ENCODE results near the gene APP. TPM values are rescaled to one million over a fixed set of nuclear protein-coding genes. Genes with fewer than 3 reads are reported as not detected.

APP gene
- total and polyA plus RNA-seq, 4 donors: 86.9 to 414 (median 367) TPM

DNA sequence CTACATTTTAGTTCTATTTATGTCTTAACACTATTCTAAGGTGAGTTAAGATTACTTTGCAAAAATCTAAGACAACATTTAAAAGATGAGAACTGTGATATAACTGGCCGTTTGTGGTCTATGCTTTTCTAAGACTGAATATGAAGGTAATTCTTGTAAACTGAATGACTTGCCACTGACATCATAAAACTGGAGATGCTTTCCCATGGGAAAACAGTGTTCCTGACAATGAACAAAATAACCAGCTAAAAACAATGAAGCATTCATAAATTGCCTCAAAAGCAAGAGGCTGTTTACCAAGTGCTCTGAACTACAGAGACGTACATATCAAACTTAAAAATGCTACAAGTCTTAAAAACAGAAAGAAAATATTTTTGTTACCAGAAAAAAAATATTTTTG, 54.7 kb downstream of the APP start:
- Histone ChIP-seq H3K27ac (ENCODE audit: low read depth in 1 of 2, low read length in 1 of 2) (no peak overlapping the region), H3K4me3 (no peak overlapping the region), H3K4me1 (ENCODE audit: control insufficient read depth in 5 of 5, insufficient read depth in 5 of 5, low read length in 5 of 5) (peaks cover 4 to 26% (median 15%) of the 10 kb centered on the region in 5 donors), H3K36me3 (ENCODE audit: control insufficient read depth in 4 of 4, insufficient read depth in 4 of 4, low read length in 4 of 4) (peaks cover 0 to 7% (median 2%) of the 10 kb centered on the region in 4 donors), H3K27me3 (ENCODE audit: control insufficient read depth in 3 of 3, insufficient read depth in 3 of 3, low read length in 2 of 3) (no peaks in the 10 kb centered on the region), H3K9me3 (ENCODE audit: control insufficient read depth in 4 of 4, insufficient read depth in 3 of 4, low read length in 3 of 4) (no peaks in the 10 kb centered on the region), H3K9ac (ENCODE audit: insufficient read depth in 1 of 2, low read length in 2 of 2) (peak overlapping the region in 1 of 2 donors; percentile 53)
- TF ChIP-seq, protein P1, sequence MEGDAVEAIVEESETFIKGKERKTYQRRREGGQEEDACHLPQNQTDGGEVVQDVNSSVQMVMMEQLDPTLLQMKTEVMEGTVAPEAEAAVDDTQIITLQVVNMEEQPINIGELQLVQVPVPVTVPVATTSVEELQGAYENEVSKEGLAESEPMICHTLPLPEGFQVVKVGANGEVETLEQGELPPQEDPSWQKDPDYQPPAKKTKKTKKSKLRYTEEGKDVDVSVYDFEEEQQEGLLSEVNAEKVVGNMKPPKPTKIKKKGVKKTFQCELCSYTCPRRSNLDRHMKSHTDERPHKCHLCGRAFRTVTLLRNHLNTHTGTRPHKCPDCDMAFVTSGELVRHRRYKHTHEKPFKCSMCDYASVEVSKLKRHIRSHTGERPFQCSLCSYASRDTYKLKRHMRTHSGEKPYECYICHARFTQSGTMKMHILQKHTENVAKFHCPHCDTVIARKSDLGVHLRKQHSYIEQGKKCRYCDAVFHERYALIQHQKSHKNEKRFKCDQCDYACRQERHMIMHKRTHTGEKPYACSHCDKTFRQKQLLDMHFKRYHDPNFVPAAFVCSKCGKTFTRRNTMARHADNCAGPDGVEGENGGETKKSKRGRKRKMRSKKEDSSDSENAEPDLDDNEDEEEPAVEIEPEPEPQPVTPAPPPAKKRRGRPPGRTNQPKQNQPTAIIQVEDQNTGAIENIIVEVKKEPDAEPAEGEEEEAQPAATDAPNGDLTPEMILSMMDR (IDR thresholded peaks at IDR 0.05; ENCODE audit: control extremely low read depth, extremely low read depth): no peak
- 42 to 54% methylated on average over 2 of the region's 2 CpGs for WGBS, 2 donors
- ATAC-seq (ENCODE audit: insufficient read depth, low FRiP score): no peak
- no peak for DNase-seq

DNA sequence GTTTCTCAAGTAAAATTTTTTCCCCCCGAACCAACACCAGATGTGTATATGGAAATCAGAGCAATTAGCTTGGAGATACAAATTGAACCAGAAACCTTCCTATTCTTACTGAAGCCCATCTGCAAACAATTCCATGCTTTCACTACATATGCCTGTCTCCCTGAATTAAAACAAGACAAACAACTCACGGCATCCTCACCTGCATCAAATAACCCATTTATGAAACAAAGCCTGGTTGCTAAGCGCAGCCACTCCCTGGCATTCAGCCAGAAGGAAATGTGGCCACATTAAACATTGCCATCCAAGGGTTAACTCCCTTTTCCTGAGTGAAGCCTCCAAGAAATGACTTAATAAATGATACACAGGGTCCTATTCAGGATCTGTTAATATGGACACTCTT, 55.3 kb downstream of the APP start:
- Histone ChIP-seq H3K9me3 (ENCODE audit: control insufficient read depth in 4 of 4, insufficient read depth in 3 of 4, low read length in 3 of 4) (no peaks in the 10 kb centered on the region), H3K36me3 (ENCODE audit: control insufficient read depth in 4 of 4, insufficient read depth in 4 of 4, low read length in 4 of 4) (peaks cover 0 to 7% (median 2%) of the 10 kb centered on the region in 4 donors), H3K9ac (ENCODE audit: insufficient read depth in 1 of 2, low read length in 2 of 2) (no peak overlapping the region), H3K27me3 (ENCODE audit: control insufficient read depth in 3 of 3, insufficient read depth in 3 of 3, low read length in 2 of 3) (no peaks in the 10 kb centered on the region), H3K4me1 (ENCODE audit: control insufficient read depth in 5 of 5, insufficient read depth in 5 of 5, low read length in 5 of 5) (peaks cover 4 to 26% (median 15%) of the 10 kb centered on the region in 5 donors), H3K27ac (ENCODE audit: low read depth in 1 of 2, low read length in 1 of 2) (peak overlapping the region in 1 of 2 donors; percentile 33), H3K4me3 (no peak overlapping the region)
- ATAC-seq (ENCODE audit: insufficient read depth, low FRiP score) (no peak), DNase-seq (peak in 1 of 3 donors; percentile 39)
- TF ChIP-seq, protein P1 (IDR thresholded peaks at IDR 0.05; ENCODE audit: control extremely low read depth, extremely low read depth): no peak
- 64 to 74% methylated on average over 3 of the region's 3 CpGs for WGBS, 2 donors

DNA sequence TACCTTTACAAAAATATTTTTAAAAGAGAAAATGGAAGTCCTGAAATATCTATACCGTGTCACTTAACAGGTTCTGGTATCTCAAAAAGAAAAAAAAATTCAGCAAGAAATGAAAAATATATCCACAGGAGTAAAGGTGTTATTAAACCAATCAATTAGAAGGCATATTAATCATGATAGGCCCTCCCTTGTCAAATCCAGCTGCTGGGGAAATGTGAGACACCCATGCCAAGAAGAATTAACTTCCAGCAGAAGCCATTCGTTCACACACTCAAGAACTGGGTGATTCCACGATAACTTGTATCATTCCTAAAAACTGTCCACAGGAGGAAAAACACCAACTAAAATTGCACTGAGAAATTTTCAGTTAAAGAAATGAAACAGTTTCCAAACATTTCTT, 57.6 kb downstream of the APP start:
- Histone ChIP-seq H3K4me3 (no peak overlapping the region), H3K27me3 (ENCODE audit: control insufficient read depth in 3 of 3, insufficient read depth in 3 of 3, low read length in 2 of 3) (no peaks in the 10 kb centered on the region), H3K9ac (ENCODE audit: insufficient read depth in 1 of 2, low read length in 2 of 2) (no peak overlapping the region), H3K4me1 (ENCODE audit: control insufficient read depth in 5 of 5, insufficient read depth in 5 of 5, low read length in 5 of 5) (peaks cover 4 to 16% (median 15%) of the 10 kb centered on the region in 5 donors), H3K27ac (ENCODE audit: low read depth in 1 of 2, low read length in 1 of 2) (no peak overlapping the region), H3K36me3 (ENCODE audit: control insufficient read depth in 4 of 4, insufficient read depth in 4 of 4, low read length in 4 of 4) (peaks cover 3 to 20% (median 6%) of the 10 kb centered on the region in 4 donors), H3K9me3 (ENCODE audit: control insufficient read depth in 4 of 4, insufficient read depth in 3 of 4, low read length in 3 of 4) (no peaks in the 10 kb centered on the region)
- ATAC-seq (ENCODE audit: insufficient read depth, low FRiP score) (no peak), DNase-seq (no peak)
- TF ChIP-seq, protein P1 (IDR thresholded peaks at IDR 0.05; ENCODE audit: control extremely low read depth, extremely low read depth): no peak
- 83% methylated on average over 3 of the region's 3 CpGs for WGBS, 2 donors

All from lung (tissue), 12 donors.